Keratinocyte (primary cell): ENCODE measurements around the gene FBXO3. TPM values are rescaled to one million over a fixed set of nuclear protein-coding genes. Genes with fewer than 3 reads are reported as not detected.

ENCODE experiments used
- DNase-seq: peaks from one replicate; pipeline ENCODE4 v3.0.0-alpha.2; 2011; ENCODE audit warnings: low read depth, missing footprints, low spot score
- FAIRE-seq: peaks from 2 replicates; lab custom pipeline; 2011; peaks lifted over from hg19 to GRCh38; lab: Jason Lieb, UNC
- H2AFZ ChIP-seq: 2 replicates; pipeline ENCODE4 v1.6.0; 2012; ENCODE audit warnings: low read length, control low read depth, inconsistent platforms; ENCODE audit not compliant: control insufficient read depth
- H3K27ac ChIP-seq: 2 replicates; pipeline ENCODE4 v1.5.1; 2011; ENCODE audit warnings: low read length; ENCODE audit not compliant: control insufficient read depth, insufficient read depth
- H3K27me3 ChIP-seq: 3 replicates; pipeline ENCODE4 v1.6.0; 2011; ENCODE audit warnings: low read length; ENCODE audit not compliant: control insufficient read depth, insufficient read depth; ENCODE audit errors: extremely low read depth
- H3K36me3 ChIP-seq, 2 experiments: 2 replicates in 1 of 2; 3 replicates in 1 of 2; pipeline ENCODE4 v1.5.1; 2011; ENCODE audit warnings: low read length in 2 of 2, mild to moderate bottlenecking in 1 of 2; ENCODE audit not compliant: control insufficient read depth in 2 of 2, insufficient read depth in 2 of 2; ENCODE audit errors: extremely low read depth in 1 of 2
- H3K4me1 ChIP-seq: 3 replicates; pipeline ENCODE4 v1.5.1; 2011; ENCODE audit warnings: low read length; ENCODE audit not compliant: control insufficient read depth, insufficient read depth; ENCODE audit errors: extremely low read depth
- H3K4me2 ChIP-seq: 3 replicates; pipeline ENCODE4 v1.6.0; 2011; ENCODE audit warnings: low read depth, low read length; ENCODE audit not compliant: control insufficient read depth, insufficient read depth; ENCODE audit errors: extremely low read depth
- H3K4me3 ChIP-seq, 3 experiments: fragments of 200-600 bp in 1 of 3; sonication (generic) in 1 of 3; 2 replicates in 2 of 3; 3 replicates in 1 of 3; pipeline ENCODE4 v1.5.1; 2011 to 2016; ENCODE audit warnings: low read length in 3 of 3, mild to moderate bottlenecking in 3 of 3, control low read depth in 2 of 3, inconsistent platforms in 1 of 3, low read depth in 1 of 3, mixed read lengths in 1 of 3, mixed run types in 1 of 3, moderate library complexity in 1 of 3; ENCODE audit not compliant: control insufficient read depth in 2 of 3, insufficient read depth in 2 of 3; ENCODE audit errors: extremely low read depth in 1 of 3
- H3K79me2 ChIP-seq: 2 replicates; pipeline ENCODE4 v1.6.0; 2012; ENCODE audit warnings: low read length; ENCODE audit not compliant: control insufficient read depth, insufficient read depth
- H3K9ac ChIP-seq: 3 replicates; pipeline ENCODE4 v1.6.0; 2011; ENCODE audit warnings: low read length; ENCODE audit not compliant: control insufficient read depth, insufficient read depth; ENCODE audit errors: extremely low read depth
- H3K9me1 ChIP-seq: 3 replicates; pipeline ENCODE4 v1.6.0; 2011; ENCODE audit warnings: low read length; ENCODE audit not compliant: control insufficient read depth, insufficient read depth; ENCODE audit errors: extremely low read depth
- H3K9me3 ChIP-seq: 2 replicates; pipeline ENCODE4 v1.5.1; 2012; ENCODE audit warnings: low read depth, low read length; ENCODE audit not compliant: control insufficient read depth
- H4K20me1 ChIP-seq: 3 replicates; pipeline ENCODE4 v1.6.0; 2011; ENCODE audit warnings: low read length; ENCODE audit not compliant: control insufficient read depth, insufficient read depth; ENCODE audit errors: extremely low read depth
- EZH2 ChIP-seq: IDR thresholded peaks from one replicate; pipeline ENCODE4 v1.6.1; 2012; ENCODE audit warnings: inconsistent platforms, mild to moderate bottlenecking, low read length, moderate library complexity
- dilution Hi-C: fragments of 300-500 bp; cut with MboI; formaldehyde crosslinking; loops from one replicate; pipeline ENCODE4 v1.7.0; 2020; ENCODE audit warnings: low sequenced_read_pairs; ENCODE audit not compliant: extremely low pct_ligation_motif_present
- polyA plus RNA-seq, 5 experiments: library from polyadenylated mRNA; depleted of rRNA in 3 of 5; stranded (reverse) in 3 of 5; stranded (forward) in 1 of 5; unstranded in 1 of 5; fragments of >200 nt; gene quantifications; 1 replicate in 1 of 5; 2 replicates in 3 of 5; 3 replicates in 1 of 5; pipeline versions ENCODE4 v1.2.1 to v1.2.3, GENCODE V29; 2011 to 2012; ENCODE audit warnings: missing spikeins in 2 of 5, low read depth in 1 of 5, low replicate concordance in 1 of 5
- TF ChIP-seq, protein P1 (sequence below), 3 experiments: IDR thresholded peaks in 1 of 3; conservative IDR thresholded peaks in 1 of 3; optimal IDR thresholded peaks in 1 of 3; 2 replicates in 2 of 3; 3 replicates in 1 of 3; pipeline versions ENCODE3 to v1.5.1; 2011; ENCODE audit warnings: low read length in 3 of 3, mild to moderate bottlenecking in 3 of 3, moderate library complexity in 2 of 3, control low read depth in 1 of 3, inconsistent platforms in 1 of 3; ENCODE audit not compliant: insufficient read depth in 2 of 3; ENCODE audit errors: extremely low read depth in 1 of 3

The FBXO3 gene
- polyA plus RNA-seq, 1 donor (not counting 4 experiments of a cell fraction or from before 2014, with no cell fraction given): 68.6 TPM

DNA sequence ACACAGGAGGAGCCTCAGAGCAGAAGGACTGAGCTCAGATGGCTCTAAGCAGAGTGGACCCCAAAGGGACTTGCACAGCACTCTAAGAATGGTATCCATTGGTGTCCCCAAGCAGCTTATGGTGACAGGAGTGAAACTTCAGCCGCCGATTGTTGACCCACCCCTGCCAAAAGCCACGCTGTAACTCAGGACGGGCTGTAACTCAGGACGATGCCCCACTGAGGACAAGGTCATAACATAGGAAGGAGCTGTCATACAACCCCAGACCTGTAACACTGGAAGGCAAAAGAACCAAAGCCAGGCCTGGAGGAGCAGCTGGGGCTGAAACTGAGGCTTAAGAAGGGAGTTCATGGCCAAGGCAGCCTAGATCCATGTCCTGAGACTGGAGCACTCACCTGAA lies 52.3 kb downstream of the FBXO3 start:
- peaks cover 8% of the 10 kb centered on the region for H4K20me1 ChIP-seq
- H3K4me3 ChIP-seq: no peak overlapping the region
- no peak for FAIRE-seq
- H3K9me3 ChIP-seq: no peaks in the 10 kb centered on the region
- TF ChIP-seq EZH2: no peak
- TF ChIP-seq, protein P1, sequence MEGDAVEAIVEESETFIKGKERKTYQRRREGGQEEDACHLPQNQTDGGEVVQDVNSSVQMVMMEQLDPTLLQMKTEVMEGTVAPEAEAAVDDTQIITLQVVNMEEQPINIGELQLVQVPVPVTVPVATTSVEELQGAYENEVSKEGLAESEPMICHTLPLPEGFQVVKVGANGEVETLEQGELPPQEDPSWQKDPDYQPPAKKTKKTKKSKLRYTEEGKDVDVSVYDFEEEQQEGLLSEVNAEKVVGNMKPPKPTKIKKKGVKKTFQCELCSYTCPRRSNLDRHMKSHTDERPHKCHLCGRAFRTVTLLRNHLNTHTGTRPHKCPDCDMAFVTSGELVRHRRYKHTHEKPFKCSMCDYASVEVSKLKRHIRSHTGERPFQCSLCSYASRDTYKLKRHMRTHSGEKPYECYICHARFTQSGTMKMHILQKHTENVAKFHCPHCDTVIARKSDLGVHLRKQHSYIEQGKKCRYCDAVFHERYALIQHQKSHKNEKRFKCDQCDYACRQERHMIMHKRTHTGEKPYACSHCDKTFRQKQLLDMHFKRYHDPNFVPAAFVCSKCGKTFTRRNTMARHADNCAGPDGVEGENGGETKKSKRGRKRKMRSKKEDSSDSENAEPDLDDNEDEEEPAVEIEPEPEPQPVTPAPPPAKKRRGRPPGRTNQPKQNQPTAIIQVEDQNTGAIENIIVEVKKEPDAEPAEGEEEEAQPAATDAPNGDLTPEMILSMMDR (optimal IDR thresholded peaks at IDR 0.05 in 1 of 3, IDR thresholded peaks at IDR 0.05 in 1 of 3, conservative IDR thresholded peaks at IDR 0.05 in 1 of 3; ENCODE audit: extremely low read depth in 1 of 3, insufficient read depth in 2 of 3, low read length in 3 of 3): no peak
- H3K79me2 ChIP-seq: peaks cover 89% of the 10 kb centered on the region
- dilution Hi-C loops: no loop called here
- no peak for DNase-seq
- no peak overlapping the region for H3K4me2 ChIP-seq
- H3K9ac ChIP-seq: peak overlapping the region; percentile 20
- H3K36me3 ChIP-seq: peaks cover 19 to 39% of the 10 kb centered on the region in 2 experiments
- H3K27me3 ChIP-seq: no peaks in the 10 kb centered on the region
- H3K4me1 ChIP-seq: peaks cover 76% of the 10 kb centered on the region
- H3K9me1 ChIP-seq: peaks cover 4% of the 10 kb centered on the region
- peak overlapping the region; percentile 79 for H3K27ac ChIP-seq
- H2AFZ ChIP-seq: no peak overlapping the region

DNA sequence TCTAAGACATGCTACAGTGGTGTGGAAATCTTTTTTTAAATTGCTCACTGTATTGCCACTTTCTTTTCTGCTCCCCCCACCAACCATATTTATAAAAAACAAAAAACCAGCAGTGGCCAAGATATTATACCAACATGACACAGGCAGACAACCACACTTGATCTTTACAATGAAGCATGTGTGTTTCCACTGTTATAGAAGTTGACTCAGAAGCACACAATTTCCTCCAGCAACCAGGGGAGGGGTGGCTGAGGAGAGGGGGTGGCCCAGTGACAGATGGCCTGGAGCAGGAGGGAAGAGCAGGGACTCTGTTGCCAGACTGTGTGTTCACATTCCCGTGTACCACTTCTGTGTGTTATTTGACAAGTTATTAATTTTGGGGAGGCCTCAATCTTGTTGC lies 52.9 kb downstream of the FBXO3 start:
- H3K36me3 ChIP-seq: peaks cover 19 to 45% of the 10 kb centered on the region in 2 experiments
- H3K4me1 ChIP-seq: peaks cover 82% of the 10 kb centered on the region
- DNase-seq (no peak), FAIRE-seq (no peak)
- H4K20me1 ChIP-seq: peaks cover 10% of the 10 kb centered on the region
- no peak overlapping the region for H3K4me3 ChIP-seq
- H3K27ac ChIP-seq: peak overlapping the region; percentile 79
- dilution Hi-C loops: no loop called here
- no peaks in the 10 kb centered on the region for H3K9me3 ChIP-seq
- H3K27me3 ChIP-seq: no peaks in the 10 kb centered on the region
- peaks cover 4% of the 10 kb centered on the region for H3K9me1 ChIP-seq
- no peak for TF ChIP-seq EZH2
- TF ChIP-seq, protein P1 (optimal IDR thresholded peaks at IDR 0.05 in 1 of 3, IDR thresholded peaks at IDR 0.05 in 1 of 3, conservative IDR thresholded peaks at IDR 0.05 in 1 of 3; ENCODE audit: extremely low read depth in 1 of 3, insufficient read depth in 2 of 3, low read length in 3 of 3): no peak
- H3K9ac ChIP-seq: peak overlapping the region; percentile 20
- peaks cover 90% of the 10 kb centered on the region for H3K79me2 ChIP-seq
- H3K4me2 ChIP-seq: no peak overlapping the region
- no peak overlapping the region for H2AFZ ChIP-seq
